ENCODE data around the gene LRRFIP2. TPM values are rescaled to one million over a fixed set of nuclear protein-coding genes. Genes with fewer than 3 reads are reported as not detected.

The LRRFIP2 gene
- total and polyA plus RNA-seq, 8 donors: 25.9 to 131 (median 39.0) TPM

DNA sequence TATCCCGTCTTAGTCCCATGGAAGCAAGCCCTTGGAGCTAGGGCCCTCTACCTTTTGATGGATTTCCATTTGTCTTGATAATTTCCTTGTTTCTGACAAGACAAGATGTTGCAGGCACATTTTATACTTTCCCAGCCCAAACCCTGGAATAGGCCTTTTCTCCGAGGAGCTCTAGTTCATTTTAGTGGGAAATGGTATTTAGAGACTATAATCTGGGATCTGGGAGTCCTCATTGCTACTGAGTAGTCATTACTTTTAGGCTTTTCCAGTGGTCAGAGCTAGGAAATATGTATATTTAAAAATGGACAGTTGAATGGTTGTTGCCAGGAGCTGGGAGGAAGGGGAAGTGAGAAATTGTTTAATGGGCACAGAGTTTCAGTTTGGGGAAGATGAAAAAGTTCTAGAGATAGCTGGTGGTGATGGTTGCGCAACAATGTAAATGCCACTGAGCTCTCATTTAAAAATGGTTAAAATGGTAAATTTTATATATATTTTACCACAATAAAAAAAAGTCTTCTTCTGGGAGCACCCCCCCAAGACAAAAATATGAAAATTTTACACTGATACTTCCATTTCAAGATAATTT is 149.5 kb downstream of the LRRFIP2 start:
- intact Hi-C loops (cut with DNase I; ENCODE audit: low total_unique reads): loop anchor here (10.0 kb wide), 1 partner anchor 190 kb away; no protein-coding TSS in a partner anchor
- Histone ChIP-seq H3K9me3 (no peaks in the 10 kb centered on the region), H3K27ac (no peak overlapping the region), H3K4me1 (peaks cover 0 to 18% (median 6%) of the 10 kb centered on the region in 4 donors), H3K4me3 (no peak overlapping the region), H3K36me3 (peaks cover 26 to 95% (median 92%) of the 10 kb centered on the region in 4 donors), H3K27me3 (no peaks in the 10 kb centered on the region)
- DNase-seq: no peak
- WGBS, 5 donors: 94 to 97% (median 96%) methylated on average over 3 of the region's 3 CpGs
- TF ChIP-seq POLR2AphosphoS5 (IDR thresholded peaks at IDR 0.05) (no peak), POLR2A (IDR thresholded peaks at IDR 0.05) (no peak), EP300 (IDR thresholded peaks at IDR 0.05) (no peak), CTCF (IDR thresholded peaks at IDR 0.05) (no peak)

DNA sequence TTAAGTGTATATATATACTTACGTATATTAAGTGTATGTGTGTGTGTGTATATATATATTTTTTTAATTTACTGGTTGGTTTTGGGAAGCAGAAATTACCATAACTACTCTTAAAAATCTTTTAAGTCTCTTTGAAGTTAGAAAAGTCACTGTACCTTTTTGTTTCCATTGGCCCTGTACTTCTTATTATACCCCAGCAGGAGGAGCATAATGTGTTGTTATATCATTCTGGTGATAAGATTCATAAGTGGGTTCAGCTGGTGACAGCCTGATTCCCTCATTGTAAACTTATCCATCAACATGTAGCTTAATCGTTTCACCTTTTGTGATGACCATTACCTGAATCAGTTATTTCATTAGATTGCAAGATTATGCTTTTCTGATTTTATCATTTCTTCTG is 150.3 kb downstream of the LRRFIP2 start:
- intact Hi-C loops (cut with DNase I; ENCODE audit: low total_unique reads): loop anchor here (10.0 kb wide), 1 partner anchor 191 kb away; no protein-coding TSS in a partner anchor
- Histone ChIP-seq H3K36me3 (peaks cover 28 to 95% (median 92%) of the 10 kb centered on the region in 4 donors), H3K9me3 (no peaks in the 10 kb centered on the region), H3K27ac (no peak overlapping the region), H3K4me1 (peaks cover 0 to 11% (median 4%) of the 10 kb centered on the region in 4 donors), H3K4me3 (no peak overlapping the region), H3K27me3 (no peaks in the 10 kb centered on the region)
- DNase-seq: no peak
- TF ChIP-seq POLR2A (IDR thresholded peaks at IDR 0.05) (no peak), CTCF (IDR thresholded peaks at IDR 0.05) (peak in 5 of 7 experiments; percentile 25 to 59 (median 46))
- WGBS, 5 donors: 82 to 93% (median 87%) methylated on average over 2 of the region's 2 CpGs

- no peak overlapping the region for H3K4me3 ChIP-seq
- intact Hi-C loops (cut with DNase I; ENCODE audit: low total_unique reads): no loop called here
- H3K27me3 ChIP-seq: no peaks in the 10 kb centered on the region
- no peaks in the 10 kb centered on the region for H3K4me1 ChIP-seq
- no peak for TF ChIP-seq EP300 (IDR thresholded peaks at IDR 0.05)
- TF ChIP-seq POLR2A (IDR thresholded peaks at IDR 0.05): no peak
- no peak for TF ChIP-seq POLR2AphosphoS5 (IDR thresholded peaks at IDR 0.05)
- no peak for TF ChIP-seq CTCF (IDR thresholded peaks at IDR 0.05)
- no peak overlapping the region for H3K27ac ChIP-seq
- H3K36me3 ChIP-seq: peaks cover 38 to 100% (median 98%) of the 10 kb centered on the region in 4 donors
- 96 to 99% (median 98%) methylated on average over 3 of the region's 3 CpGs for WGBS, 5 donors
- no peak for DNase-seq
- H3K9me3 ChIP-seq: no peaks in the 10 kb centered on the region
Observed at GRCh38 chr3:37017683-37018082, 156.7 kb downstream of the LRRFIP2 start.

DNA sequence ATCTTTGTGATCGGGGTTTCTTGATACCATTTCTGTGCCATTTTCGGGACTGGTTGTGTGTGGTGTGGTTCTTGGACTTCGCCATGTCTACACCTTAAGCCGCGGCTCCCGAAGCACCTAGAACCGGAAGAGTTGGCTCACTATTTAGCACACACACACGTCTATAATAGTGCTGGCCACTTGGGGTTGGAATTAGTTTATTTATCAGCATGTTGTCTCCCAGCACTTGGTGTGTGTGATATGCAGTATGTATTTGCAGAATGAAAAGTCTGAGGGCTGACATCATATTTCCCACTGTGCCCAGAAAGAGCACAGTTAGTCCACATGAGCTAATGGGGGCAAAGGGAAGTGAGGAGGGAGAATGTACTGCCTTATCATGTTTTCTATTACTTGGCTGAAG is 157.5 kb downstream of the LRRFIP2 start:
- Histone ChIP-seq H3K9me3 (no peaks in the 10 kb centered on the region), H3K27me3 (no peaks in the 10 kb centered on the region), H3K36me3 (peaks cover 37 to 100% (median 98%) of the 10 kb centered on the region in 4 donors), H3K27ac (no peak overlapping the region), H3K4me3 (no peak overlapping the region), H3K4me1 (no peaks in the 10 kb centered on the region)
- intact Hi-C loops (cut with DNase I; ENCODE audit: low total_unique reads): no loop called here
- no peak for DNase-seq
- no peak for TF ChIP-seq CTCF (IDR thresholded peaks at IDR 0.05)
- no peak for TF ChIP-seq EP300 (IDR thresholded peaks at IDR 0.05)
- TF ChIP-seq POLR2A (IDR thresholded peaks at IDR 0.05): no peak
- TF ChIP-seq POLR2AphosphoS5 (IDR thresholded peaks at IDR 0.05): no peak
- 87 to 96% (median 92%) methylated on average over 8 of the region's 8 CpGs for WGBS, 5 donors
